ENCODE data around the gene RASD1. TPM values are rescaled to one million over a fixed set of nuclear protein-coding genes. Genes with fewer than 3 reads are reported as not detected.

The RASD1 gene
- 10 to 100 TPM; 20.9 to 24.6 TPM for total RNA-seq
- long read RNA-seq, transcript RASD1-201 (2 exons, 1,746 nt), result major isoform, 20 of 22 reads
- long read RNA-seq, partial matches to known transcripts, result 0 of 22 reads
- long read RNA-seq, other reads (novel, unspliced or antisense), result 2 of 22 reads

DNA sequence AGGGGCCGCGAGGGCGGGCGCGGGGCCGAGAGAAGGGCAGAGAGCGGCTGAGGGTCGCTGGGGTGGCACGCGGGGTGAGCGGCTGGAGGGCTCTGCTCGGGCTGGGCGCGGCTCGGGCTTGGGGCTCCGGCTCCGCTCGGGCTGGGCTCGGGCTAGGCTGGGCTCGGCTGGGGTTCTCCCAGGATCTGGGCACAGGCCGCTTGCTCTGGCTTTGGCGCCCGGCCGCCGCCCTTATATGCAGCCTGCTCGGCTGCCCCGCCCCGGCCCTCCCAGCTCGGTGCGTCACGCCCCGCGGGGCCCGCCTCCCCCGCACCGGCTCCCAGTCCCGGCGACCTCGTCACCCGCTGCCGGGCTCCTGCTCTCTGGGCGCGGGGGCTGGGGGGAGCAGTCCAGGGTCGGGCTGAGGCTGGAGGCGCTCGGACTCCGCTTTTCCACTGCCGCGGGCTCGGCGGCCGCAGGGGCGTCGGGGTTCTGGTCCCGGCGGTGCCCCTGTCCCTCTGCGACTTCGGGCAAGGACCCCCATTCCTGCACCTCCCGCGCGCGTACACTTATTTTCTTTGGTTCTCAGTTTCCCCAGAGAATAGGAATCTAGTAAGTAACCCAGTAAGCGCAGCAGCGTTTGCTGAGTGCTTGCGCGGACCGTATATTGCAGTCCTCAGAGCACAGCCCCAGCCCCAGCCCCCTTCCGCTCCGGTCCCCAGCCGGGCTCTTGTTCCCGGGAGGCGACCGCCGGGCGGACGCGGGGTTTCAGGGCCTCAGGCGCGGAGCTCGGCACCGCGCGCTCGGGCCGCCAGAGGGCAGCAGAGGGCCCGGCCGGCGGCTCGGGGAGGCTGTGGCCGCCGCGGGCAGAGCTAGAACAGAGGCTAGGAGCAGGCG, at the start of gene RASD1:
RASD1 (minus strand) TSS at position 207 of the 876 bp plus-strand sequence. CDS start 214 bp downstream, outside the sequence.
- ATAC-seq, result peak; percentile 81
- intact Hi-C loops (cut with DNase I, micrococcal nuclease), result loop anchor here in 1 of 2 donors (5.0 to 10.0 kb wide), 2 partner anchors 142 to 146 kb away; no protein-coding TSS in a partner anchor
- DNase-seq, result peak; percentile 87 to 92

DNA sequence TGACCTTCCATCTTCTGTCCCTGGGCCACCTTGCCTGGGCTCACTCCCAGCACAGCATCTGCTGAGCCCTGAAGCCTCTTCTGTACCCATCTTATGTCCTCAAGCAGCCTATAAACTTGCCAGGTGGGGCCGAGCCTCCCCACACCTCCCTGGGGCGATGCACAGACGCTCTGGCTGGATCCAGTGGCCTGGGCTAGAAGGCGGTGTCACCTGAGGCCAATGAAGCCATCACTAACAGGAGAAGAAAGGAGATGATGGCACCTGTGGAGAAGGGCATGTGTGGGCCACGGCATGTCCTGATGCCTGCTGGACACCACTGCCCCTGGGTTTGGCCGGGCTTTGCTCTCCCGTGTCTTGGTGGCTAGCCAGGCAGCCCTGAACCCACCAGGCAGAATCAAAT, 49.8 kb upstream of the RASD1 start:
- DNase-seq (no peak), ATAC-seq (no peak)
- intact Hi-C loops (cut with DNase I, micrococcal nuclease), result no loop called here

DNA sequence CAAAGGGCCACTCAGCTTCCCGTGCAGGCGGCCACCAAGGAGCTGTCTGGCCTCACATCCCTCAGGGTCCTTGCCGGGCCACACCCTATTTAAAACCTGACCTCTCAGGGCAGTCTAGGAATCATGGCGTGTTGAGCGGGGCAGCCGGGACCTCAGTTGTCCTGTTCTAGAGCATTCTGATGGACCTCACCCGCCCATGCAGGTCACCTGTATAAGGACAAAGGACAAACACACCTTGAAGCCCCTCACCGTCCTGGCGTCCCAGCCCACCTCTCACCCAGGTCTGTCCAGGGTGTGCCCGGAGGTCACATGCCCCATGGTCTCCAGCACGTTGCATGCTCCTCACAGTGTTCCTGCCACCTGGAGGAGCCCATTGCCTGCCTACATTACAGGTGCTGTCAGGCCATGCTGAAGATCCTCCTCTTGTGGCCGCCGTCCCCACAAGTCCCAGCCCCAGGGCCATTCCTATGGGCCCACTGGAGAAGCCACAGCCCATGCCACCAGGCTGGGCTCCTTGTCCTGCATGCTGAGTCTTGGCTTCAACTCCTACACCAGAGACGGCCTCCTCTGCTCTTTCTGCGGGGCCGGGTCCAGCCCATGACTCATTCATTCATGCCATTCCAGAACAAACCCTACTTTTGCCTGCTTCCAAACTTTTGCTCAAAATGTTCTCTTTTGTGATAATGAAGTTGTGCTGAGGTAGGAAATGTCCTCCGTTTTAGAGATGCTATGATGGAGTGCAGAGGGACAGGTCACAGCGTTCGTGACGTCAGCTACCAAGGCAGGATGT, 49.0 kb upstream of the RASD1 start:
- intact Hi-C loops (cut with DNase I, micrococcal nuclease), result no loop called here
- ATAC-seq (no peak), DNase-seq (no peak)

GRCh38 chr17:17542906-17543635, 46.9 kb upstream of the RASD1 start:
- intact Hi-C loops (cut with DNase I, micrococcal nuclease), result no loop called here
- no peak for ATAC-seq
- DNase-seq, result no peak

DNA sequence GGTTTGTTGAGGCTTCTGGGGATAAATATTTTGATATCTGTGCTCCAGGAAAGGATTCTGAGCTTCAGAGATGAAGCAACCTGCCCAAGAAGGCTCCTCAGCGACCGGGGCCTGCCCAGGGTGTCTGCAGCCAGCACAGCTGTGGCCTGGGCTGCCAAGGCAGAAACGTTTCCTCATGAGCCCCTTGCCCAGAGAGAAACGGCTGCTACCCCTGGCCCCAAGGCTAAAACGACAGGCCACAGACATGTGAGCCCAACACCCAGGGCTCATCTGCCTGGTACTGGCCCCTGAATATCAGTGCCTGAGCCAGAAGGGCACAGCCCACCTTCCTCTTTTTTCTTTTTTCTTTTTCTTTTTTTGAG, 45.4 kb upstream of the RASD1 start:
- no peak for ATAC-seq
- no peak for DNase-seq
- intact Hi-C loops (cut with DNase I, micrococcal nuclease), result no loop called here

DNA sequence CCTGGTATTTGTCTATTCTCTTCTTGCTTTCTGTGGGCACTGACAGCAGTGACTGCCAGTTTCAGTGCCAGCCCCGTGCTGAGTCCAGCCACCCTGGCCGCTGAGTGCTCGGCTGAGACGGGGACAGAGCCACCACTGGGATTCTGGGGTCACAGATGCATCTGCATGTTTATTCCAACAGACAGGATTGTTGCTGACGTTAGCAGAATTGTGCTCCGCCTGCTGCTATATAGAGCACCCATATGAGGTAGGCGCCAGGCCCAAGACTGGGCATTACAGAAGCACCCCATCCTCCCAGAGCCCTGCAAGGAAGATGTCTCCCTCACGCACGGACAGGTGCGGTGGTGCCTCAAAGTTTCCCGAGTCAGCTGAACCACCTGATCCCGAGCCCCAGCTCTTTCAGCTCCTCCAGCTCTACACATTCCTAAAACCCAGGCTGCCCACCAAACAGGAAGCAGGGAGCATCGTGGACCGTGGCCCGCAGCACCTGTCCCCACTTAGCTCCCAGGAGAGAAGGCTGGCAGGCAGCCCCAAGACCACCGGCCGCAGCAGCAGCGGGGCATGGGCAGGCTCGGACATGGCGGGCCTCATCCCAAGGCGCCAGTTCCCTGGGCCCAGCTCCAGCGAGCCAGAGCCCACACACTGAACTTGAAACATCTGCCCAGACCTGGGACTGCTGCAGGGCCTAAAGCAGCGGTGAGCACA, 44.9 kb upstream of the RASD1 start:
- intact Hi-C loops (cut with DNase I, micrococcal nuclease), result no loop called here
- DNase-seq, result no peak
- no peak for ATAC-seq

DNA sequence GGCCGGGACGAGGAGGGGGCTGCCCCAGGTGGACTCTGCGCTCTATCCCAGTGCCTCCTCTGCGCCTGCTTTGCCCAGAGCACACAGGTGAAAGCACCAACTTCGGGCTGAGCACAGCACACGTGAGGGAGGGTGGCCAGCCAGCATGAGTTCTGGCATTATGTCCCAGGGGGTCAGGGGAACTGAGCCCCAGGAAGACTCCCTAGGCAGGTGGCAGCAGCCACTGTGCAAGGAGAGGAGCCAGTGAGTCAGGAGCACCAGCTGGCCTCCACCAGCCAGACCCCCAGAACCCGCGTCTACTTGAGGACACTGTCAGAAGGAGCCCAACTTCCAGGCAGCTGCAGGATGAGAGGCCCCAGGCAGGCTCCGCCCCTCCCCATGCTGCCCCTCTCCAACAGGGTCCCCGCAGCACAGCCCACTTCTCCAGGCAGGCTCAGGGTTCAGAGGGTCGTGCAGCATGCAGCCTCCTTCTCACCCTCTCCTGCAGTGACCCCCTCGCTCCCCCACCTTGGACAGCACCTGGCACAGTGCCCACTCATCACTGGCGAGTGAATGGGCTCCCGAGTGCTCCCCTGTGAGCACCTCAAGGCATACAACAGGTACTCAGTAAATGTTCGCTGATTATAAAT, 44.2 kb upstream of the RASD1 start:
- intact Hi-C loops (cut with DNase I, micrococcal nuclease), result no loop called here
- DNase-seq (no peak), ATAC-seq (no peak)

GRCh38 chr17:17539591-17539990, 43.4 kb upstream of the RASD1 start:
- intact Hi-C loops (cut with DNase I, micrococcal nuclease), result no loop called here
- ATAC-seq, result peak; percentile 55
- DNase-seq, result peak in 1 of 2 donors; percentile 49

GRCh38 chr17:17538417-17539391, 42.5 kb upstream of the RASD1 start:
- ATAC-seq, result peak; percentile 78
- intact Hi-C loops (cut with DNase I, micrococcal nuclease), result no loop called here
- peak; percentile 52 to 73 for DNase-seq

DNA sequence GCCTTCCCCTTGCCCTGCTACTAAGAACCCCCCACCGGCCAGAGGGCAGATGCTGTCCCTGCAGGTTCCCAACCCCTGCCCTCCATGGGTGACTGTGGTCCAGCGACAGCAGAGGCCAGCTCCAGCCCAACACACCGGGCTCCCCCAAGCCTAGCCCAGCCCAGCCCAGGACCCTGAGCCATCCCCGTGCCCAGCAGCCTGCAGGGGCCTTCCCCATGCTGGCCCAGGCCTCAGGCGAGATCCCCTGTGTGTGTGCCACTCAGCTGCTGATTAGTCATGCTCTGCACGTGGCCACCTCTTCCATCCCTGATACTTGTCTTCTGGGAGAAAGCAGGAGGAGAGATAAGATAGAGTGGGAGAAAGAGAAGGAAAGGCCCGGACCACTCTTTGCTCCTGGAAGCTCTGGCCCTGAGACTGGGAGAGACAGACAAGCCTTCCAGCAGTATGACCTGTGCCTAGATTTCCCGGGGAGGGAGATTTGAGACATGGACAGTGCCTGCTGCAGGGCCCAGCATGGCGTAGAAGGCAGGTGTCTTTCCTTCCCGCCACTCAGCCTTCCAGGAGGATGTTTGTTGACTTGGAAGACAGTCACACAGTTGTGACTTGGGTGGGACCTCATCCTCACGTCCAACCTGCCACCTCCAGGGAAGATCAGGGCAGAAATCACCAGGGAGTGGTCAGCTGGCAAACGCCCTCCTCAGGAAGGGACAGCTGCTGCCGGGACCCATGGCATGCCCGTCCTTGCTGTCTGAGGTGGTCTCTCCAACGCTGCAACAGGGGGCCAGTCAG, 41.3 kb upstream of the RASD1 start:
- DNase-seq (peak; percentile 32 to 46), ATAC-seq (peak; percentile 42)
- intact Hi-C loops (cut with DNase I, micrococcal nuclease), result no loop called here

- intact Hi-C loops (cut with DNase I, micrococcal nuclease), result no loop called here
- DNase-seq (no peak), ATAC-seq (no peak)
These were observed 40.5 kb upstream of the RASD1 start for GRCh38 chr17:17536702-17537101.

GRCh38 chr17:17535957-17536356, 39.8 kb upstream of the RASD1 start:
- DNase-seq (peak; percentile 47 to 53), ATAC-seq (no peak)
- intact Hi-C loops (cut with DNase I, micrococcal nuclease), result no loop called here

GRCh38 chr17:17533901-17534441, 37.8 kb upstream of the RASD1 start:
- ATAC-seq (peak; percentile 77), DNase-seq (peak; percentile 43 to 47)
- intact Hi-C loops (cut with DNase I, micrococcal nuclease), result no loop called here

DNA sequence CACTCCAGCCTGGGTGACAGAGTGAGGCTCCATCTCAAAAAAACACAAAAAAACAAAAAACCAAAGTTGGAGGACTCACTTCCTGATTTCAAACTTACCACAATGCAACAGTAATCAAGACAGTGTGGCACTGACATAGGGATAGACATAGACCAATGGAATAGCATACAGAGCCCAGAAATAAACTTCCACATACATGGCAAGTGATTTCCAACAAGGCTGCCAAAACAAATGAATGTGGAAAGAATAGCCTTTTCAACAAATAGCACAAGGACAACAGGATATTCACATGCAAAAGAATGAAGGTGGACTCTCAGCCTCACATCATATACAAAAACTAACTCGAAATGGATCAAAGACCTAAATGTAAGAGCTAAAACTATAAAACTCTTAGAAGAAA, 36.8 kb upstream of the RASD1 start:
- no peak for ATAC-seq
- intact Hi-C loops (cut with DNase I, micrococcal nuclease), result no loop called here

DNA sequence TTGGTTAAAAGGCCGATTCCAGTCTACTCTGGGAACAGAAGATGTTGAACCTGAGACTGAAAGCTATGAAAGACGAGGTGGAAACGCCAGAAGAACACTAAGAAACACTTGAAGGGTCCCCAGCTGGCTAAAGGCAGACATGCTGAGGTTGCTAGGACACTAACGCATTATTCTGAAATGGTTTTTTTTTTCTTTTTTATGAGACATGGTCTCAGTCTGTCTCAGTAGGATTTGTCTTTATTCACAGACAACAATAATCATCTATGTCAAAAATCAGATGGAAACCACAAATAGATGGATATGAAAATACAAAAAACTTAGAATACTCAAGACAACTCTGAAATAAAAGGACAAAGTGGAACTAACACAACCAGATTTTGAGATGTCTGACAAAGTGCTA, 35.0 kb upstream of the RASD1 start:
- DNase-seq (no peak), ATAC-seq (no peak)
- intact Hi-C loops (cut with DNase I, micrococcal nuclease), result no loop called here

More for the DNA sequence above, 36.8 kb upstream of the RASD1 start:
- DNase-seq, result no peak
